Omental fat pad (tissue), 4 donors: ENCODE data around the gene CD70. TPM values are rescaled to one million over a fixed set of nuclear protein-coding genes. Genes with fewer than 3 reads are reported as not detected.
"Not testable (repeated sequence)": the region's sequence is repeated elsewhere in the genome, so short reads cannot be mapped to it uniquely, and the experiment has no call there.

Experiments
- ATAC-seq: fragments of 150-250 bp; one replicate; pipeline ENCODE4 v1.9.1; 2016; ENCODE audit warnings: mild to moderate bottlenecking, moderate library complexity; ENCODE audit not compliant: low FRiP score
- DNase-seq: peaks from one replicate; pipeline ENCODE4 v3.0.0-alpha.2; 2019; ENCODE audit warnings: low spot score
- total RNA-seq, 4 donors: library from RNA; depleted of rRNA; stranded (reverse); fragments of >200 nt; gene quantifications; one replicate each; pipeline ENCODE4 v1.1.0, GENCODE V29; 2016
- TF ChIP-seq, protein P1 (sequence below), 3 donors: fragments of 450-650 bp; IDR thresholded peaks; one replicate each; pipeline ENCODE4 v1.5.1; 2016 to 2017; ENCODE audit warnings: antibody characterized with exemption in 3 of 3, mild to moderate bottlenecking in 3 of 3, moderate library complexity in 2 of 3

The CD70 gene
- total RNA-seq, 4 donors from 2014 or later, result not detected

DNA sequence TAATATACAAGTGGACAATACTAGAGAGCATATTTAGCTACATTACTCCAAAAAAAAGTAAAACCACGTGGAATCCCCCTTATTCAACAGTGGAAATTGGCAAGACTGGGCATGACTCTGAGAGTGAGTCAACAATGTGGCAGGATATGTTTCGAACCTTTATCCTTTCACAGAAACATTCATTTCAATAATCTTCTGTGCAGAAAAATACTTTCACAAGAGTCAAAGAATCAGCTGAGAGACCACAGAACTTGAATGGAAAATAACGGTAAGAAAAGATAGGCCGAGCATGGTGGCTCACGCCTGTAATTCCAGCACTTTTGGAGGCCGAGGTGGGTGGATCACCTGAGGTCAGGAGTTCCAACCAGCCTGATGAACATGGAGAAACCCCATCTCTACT lies 25.1 kb upstream of the CD70 start:
- TF ChIP-seq, protein P1, sequence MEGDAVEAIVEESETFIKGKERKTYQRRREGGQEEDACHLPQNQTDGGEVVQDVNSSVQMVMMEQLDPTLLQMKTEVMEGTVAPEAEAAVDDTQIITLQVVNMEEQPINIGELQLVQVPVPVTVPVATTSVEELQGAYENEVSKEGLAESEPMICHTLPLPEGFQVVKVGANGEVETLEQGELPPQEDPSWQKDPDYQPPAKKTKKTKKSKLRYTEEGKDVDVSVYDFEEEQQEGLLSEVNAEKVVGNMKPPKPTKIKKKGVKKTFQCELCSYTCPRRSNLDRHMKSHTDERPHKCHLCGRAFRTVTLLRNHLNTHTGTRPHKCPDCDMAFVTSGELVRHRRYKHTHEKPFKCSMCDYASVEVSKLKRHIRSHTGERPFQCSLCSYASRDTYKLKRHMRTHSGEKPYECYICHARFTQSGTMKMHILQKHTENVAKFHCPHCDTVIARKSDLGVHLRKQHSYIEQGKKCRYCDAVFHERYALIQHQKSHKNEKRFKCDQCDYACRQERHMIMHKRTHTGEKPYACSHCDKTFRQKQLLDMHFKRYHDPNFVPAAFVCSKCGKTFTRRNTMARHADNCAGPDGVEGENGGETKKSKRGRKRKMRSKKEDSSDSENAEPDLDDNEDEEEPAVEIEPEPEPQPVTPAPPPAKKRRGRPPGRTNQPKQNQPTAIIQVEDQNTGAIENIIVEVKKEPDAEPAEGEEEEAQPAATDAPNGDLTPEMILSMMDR (IDR thresholded peaks at IDR 0.05), result no peak
- ATAC-seq (no peak), DNase-seq (no peak)

DNA sequence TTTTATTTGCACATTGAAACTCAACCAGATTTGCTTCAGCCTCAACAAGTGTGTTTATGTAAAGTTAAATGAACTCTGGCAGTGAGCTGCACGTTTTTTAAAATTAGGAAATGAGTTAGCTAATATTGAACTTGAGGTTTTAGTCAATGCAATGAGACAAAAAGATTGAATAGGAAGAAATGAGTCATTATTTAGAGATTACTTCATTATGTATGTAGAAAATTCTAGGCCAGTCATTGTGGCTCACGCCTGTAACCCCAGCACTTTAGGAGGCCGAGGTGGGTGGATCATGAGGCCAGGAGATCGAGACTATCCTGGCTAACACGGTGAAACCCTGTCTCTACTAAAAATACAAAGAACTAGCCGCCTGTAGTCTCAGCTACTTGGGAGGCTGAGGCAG lies 22.8 kb upstream of the CD70 start:
- DNase-seq, result no peak
- TF ChIP-seq, protein P1 (IDR thresholded peaks at IDR 0.05), result no peak
- no peak for ATAC-seq

DNA sequence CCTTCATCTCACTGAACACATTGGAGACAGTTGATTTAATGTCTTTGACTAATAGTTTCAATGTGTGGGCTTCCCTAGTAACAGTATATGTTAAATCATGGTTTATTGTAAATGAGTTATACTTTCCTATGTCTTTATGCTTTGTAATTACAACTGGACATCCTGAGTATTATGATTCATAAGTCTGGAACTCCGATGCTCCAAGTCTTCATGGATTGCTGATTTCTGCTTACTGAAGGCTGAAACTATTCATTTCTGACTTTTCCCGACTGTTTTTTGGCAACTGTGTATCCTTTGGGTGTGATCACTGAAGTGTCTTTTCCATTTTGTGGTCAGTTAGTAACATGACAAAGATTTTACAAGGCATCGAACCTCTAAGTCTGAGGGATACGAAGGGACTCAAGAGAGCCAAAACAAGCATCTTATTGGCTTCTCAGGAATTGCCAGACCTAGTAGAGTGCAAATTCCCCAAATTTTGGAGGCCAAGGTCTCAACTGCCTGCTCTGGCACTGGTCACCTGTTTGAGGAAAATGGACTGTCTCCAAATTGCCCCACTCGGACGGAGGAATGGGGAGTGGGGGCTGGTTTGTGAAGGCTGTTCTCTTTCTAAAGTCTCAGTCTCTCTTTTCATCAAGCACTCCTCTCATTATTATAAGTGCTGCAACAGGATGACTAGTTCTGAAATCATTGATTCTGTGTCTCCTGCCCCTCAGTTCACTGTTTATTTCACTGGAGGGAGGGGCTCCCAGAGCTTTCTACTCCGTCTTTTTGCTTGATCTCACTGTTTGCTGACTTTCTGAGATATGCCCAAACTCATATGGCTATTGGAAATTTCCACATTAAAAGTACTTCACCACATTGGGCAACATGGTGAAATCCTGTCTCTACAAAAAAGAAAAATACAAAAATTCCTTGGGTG lies 20.2 kb upstream of the CD70 start:
- ATAC-seq (peak; percentile 51), DNase-seq (no peak)
- TF ChIP-seq, protein P1 (IDR thresholded peaks at IDR 0.05), result no peak

DNA sequence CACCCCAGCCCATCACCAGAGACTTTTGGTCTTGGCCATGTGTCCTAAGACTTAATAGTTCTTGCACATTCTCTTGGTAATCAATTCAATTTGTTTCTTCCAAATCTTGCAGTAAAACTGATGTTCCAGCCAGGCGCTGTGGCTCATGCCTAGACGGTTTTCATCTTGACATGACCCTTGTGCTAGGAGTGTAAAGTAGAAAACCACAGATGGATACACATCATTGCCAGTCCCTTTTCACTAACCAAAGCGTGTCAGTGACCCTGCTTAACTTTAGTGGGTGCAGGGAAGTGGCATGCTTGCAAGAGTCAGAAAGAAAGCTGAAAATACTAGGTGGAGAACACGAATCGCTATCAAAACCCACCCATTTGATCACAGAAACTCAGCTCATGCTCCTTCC lies 18.0 kb upstream of the CD70 start:
- TF ChIP-seq, protein P1 (IDR thresholded peaks at IDR 0.05), result no peak
- ATAC-seq (no peak), DNase-seq (no peak)

DNA sequence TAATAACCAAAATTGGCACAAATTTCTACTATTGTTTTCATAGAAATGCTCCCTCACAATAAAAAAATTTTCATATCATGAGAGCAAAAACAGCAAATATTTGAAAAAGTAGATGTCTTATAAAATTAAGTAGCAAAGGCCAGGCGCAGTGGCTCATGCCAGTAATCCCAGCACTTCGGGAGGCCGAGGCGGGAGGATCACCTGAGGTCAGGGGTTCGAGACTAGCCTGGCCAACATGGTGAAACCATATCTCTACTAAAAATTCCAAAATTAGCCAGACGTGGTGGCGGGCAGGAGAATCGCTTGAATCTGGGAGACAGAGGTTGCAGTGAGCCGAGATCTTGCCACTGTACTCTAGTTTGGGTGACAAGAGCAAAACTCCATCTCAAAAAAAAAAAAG lies 17.2 kb upstream of the CD70 start:
- DNase-seq, ATAC-seq: not testable (repeated sequence)

DNA sequence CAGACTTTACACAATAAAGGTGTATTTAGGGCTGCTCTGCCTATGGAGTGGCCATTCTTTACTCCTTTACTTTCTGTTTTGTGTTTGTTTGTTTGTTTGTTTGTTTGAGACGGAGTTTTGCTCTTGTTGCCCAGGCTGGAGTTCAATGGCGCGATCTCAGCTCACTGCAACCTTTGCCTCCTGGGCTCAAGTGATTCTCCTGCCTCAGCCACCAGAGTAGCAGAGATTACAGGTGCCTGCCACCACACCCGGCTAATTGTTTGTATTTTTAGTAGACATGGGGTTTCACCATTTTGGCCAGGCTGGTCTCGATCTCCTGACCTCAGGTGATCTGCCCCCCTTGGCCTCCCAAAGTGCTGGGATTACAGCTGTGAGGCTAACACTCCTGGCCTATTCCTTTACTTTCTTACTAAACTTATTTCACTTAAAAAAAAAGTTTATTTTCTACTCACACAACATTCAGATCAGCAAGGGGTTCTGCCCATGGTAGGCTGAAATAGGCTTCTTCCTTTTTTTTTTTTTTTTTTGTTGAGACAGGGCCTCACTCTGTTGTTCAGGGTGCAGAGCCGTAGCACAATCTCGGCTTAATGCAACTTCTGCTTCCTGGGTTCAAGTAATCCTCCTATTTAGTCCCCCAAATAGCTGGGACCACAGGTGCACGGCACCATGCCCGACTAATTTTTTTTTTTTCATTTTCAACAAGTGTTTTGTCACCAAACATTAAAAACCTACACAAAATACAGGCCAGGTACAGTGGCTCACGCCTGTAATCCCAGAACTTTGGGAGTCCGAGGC lies 15.5 kb upstream of the CD70 start:
- not testable (repeated sequence) for DNase-seq, ATAC-seq

DNA sequence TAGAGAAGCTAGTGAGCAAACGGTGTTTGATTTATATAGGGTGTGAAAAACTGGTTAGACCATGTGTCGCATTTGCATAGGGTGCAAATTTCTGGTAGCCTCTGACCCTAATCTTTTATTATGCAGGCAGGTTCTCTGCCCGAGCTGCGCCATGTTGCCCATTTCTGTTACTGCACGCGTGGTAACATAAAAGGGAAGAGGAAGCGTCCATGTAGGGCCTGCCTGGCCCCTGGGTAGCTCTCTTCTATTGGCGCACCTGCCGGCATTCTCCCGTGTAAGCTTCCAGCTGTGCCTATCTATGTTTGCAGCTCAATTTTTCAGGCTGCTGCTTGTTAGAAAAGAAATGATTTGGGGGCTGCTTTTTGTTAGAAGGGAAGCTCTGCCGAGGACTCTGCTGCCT lies 14.0 kb upstream of the CD70 start:
- TF ChIP-seq, protein P1 (IDR thresholded peaks at IDR 0.05), result no peak
- DNase-seq, result no peak
- no peak for ATAC-seq

DNA sequence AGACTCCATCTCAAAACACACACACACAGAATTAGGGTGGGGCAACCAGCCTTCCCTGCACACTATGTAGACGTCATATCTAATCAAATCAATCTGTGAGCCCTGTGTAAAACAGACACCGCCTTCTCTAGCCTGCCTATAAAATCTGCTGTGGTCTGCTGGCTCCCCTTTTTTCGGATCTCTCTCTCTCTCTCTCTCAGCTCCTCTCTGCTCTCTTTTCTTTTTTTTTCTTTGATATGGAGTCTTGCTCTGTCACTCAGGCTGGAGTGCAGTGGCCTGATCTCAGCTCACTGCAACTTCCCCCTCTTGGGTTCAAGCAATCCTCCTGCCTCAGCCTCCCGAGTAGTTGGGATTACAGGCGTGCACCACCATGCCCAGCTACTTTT lies 11.8 kb upstream of the CD70 start:
- DNase-seq (no peak), ATAC-seq (no peak)
- TF ChIP-seq, protein P1 (IDR thresholded peaks at IDR 0.05), result no peak

DNA sequence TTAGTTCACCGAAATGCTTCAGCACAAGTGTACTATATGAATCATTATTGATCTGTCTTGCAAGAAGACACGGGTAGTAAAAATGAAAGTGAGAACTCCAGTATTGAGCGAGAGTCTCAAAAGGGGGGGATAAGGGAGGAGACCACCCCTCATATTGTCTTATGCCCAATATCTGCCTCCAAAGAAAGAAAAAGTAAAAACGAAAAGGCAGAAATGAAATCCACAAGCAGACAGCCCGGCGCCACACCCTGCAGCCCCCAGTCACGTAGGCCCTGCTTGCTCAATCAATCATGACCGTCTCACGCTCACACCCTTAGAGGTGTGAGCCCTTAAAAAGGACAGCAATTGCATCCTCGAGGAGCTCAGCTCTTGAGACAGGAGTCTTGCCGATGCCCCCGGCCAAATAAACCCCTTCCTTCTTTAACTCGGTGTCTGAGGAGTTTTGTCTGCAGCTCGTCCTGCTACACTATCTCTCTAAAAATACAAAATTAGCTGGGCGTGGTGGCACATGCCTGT lies 10.6 kb upstream of the CD70 start:
- not testable (repeated sequence) for ATAC-seq, DNase-seq

DNA sequence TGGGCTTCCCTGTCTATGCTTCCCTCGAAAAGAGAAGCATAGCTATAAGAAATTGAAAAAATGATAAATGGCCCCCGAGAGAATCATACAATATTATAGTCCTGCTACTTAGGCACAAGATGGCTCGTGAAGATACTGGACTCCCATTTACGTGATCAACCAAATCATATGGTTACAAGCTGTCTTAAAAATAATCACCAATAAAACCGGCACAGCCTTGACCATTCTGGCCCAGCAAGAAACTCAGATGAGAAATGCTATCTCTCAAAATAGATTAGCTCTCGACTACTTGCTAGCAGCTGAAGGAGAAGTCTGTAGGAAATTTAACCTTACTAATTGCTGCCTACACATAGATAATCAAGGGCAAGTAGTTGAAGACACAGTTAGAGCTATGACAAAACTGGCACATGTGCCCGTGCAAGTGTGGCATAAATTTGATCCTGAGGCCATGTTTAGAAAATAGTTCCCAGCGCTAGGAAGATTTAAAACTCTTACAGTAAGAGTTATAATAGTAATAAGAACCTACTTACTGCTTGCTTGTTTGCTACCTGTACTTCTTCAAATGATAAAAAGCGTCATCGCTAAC lies 10.1 kb upstream of the CD70 start:
- not testable (repeated sequence) for DNase-seq, ATAC-seq
